ENCODE data around the gene EHBP1L1.

- no peak for TF ChIP-seq ZFX (IDR thresholded peaks at IDR 0.05; ENCODE audit: borderline replicate concordance)
- TF ChIP-seq, protein P1, sequence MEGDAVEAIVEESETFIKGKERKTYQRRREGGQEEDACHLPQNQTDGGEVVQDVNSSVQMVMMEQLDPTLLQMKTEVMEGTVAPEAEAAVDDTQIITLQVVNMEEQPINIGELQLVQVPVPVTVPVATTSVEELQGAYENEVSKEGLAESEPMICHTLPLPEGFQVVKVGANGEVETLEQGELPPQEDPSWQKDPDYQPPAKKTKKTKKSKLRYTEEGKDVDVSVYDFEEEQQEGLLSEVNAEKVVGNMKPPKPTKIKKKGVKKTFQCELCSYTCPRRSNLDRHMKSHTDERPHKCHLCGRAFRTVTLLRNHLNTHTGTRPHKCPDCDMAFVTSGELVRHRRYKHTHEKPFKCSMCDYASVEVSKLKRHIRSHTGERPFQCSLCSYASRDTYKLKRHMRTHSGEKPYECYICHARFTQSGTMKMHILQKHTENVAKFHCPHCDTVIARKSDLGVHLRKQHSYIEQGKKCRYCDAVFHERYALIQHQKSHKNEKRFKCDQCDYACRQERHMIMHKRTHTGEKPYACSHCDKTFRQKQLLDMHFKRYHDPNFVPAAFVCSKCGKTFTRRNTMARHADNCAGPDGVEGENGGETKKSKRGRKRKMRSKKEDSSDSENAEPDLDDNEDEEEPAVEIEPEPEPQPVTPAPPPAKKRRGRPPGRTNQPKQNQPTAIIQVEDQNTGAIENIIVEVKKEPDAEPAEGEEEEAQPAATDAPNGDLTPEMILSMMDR (IDR thresholded peaks at IDR 0.05) = no peak
Observed at GRCh38 chr11:65576232-65576866, 496 bp downstream of the EHBP1L1 start.
